Fibroblast of pulmonary artery (primary cell): ENCODE data around the gene PCDH9.

ENCODE experiments used
- DNase-seq: peaks from one replicate; pipeline ENCODE4 v3.0.0-alpha.2; 2010; ENCODE audit warnings: low read depth
- H3K4me3 ChIP-seq: replicated peaks from 2 replicates; pipeline ENCODE4 v1.5.1; 2011; ENCODE audit warnings: low read depth, mild to moderate bottlenecking, control low read depth, low read length, moderate library complexity
- TF ChIP-seq, protein P1 (sequence below): IDR thresholded peaks from 2 replicates; pipeline ENCODE4 v1.5.1; 2011; ENCODE audit warnings: mild to moderate bottlenecking, control low read depth, low read length, inconsistent platforms; ENCODE audit errors: missing control alignments

The PCDH9 gene

DNA sequence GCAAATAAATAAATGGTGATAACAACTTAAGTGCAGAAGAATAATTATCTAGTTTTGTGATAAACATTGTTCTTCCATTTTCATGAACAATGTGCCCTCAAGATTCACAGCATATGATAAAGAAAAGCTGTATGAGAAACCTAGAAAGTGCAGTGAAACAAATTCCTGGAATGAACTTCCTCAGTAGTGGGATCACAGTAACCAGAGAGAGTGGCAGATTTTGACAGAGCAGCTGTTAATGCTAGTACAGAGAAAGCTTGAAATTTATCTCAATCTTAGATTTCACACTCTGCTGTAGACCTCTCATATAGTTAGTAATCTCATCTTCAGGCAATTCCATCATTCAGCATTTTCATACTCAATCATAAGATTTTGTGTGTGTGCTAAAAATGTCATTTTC is 664.9 kb downstream of the PCDH9 start:
- TF ChIP-seq, protein P1, sequence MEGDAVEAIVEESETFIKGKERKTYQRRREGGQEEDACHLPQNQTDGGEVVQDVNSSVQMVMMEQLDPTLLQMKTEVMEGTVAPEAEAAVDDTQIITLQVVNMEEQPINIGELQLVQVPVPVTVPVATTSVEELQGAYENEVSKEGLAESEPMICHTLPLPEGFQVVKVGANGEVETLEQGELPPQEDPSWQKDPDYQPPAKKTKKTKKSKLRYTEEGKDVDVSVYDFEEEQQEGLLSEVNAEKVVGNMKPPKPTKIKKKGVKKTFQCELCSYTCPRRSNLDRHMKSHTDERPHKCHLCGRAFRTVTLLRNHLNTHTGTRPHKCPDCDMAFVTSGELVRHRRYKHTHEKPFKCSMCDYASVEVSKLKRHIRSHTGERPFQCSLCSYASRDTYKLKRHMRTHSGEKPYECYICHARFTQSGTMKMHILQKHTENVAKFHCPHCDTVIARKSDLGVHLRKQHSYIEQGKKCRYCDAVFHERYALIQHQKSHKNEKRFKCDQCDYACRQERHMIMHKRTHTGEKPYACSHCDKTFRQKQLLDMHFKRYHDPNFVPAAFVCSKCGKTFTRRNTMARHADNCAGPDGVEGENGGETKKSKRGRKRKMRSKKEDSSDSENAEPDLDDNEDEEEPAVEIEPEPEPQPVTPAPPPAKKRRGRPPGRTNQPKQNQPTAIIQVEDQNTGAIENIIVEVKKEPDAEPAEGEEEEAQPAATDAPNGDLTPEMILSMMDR: no peak
- no peak for DNase-seq

DNA sequence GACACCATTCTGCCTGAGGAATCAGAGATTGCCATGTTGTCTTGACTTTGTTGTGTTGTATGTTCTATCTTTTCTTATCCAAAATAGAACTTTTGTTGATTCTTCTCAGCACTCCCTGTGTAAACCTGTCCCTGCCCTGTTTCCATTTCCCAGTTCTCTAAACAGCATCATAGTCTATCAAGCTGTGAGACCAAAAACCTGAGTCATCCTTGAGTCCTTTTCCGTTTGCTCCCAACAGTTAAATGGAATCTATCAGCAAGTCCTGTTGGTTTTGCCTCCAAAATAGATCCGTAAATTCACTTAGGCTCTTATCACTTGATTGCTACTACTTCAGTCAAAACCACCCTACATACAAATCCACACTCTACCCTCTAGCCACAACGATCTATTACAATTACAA is 667.1 kb downstream of the PCDH9 start:
- TF ChIP-seq, protein P1: no peak
- no peak for DNase-seq

More for the DNA sequence above, 664.9 kb downstream of the PCDH9 start:
- no peak overlapping the region for H3K4me3 ChIP-seq

GRCh38 chr13:66562054-66562453 is 668.1 kb downstream of the PCDH9 start:
- H3K4me3 ChIP-seq: no peak overlapping the region
- TF ChIP-seq, protein P1: no peak
- DNase-seq: no peak

More for the DNA sequence above, 667.1 kb downstream of the PCDH9 start:
- no peak overlapping the region for H3K4me3 ChIP-seq

DNA sequence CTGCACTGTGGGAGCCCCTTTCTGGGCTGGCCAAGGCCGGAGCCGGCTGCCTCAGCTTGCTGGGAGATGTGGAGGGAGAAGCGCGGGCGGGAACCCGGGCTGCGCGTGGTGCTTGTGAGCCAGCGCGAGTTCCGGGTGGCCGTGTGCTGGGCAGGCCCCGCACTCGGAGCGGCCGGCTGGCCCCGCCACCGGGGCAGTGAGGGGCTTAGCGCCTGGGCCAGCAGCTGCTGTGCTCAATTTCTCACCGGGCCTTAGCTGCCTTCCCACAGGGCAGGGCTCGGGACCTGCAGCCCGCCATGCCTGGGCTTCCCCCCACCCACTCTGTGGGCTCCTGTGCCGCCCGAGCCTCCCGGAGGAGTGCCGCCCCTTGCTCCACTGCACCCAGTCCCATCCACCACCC is 669.1 kb downstream of the PCDH9 start:
- DNase-seq: no peak
- H3K4me3 ChIP-seq: no peak overlapping the region
- TF ChIP-seq, protein P1: no peak

GRCh38 chr13:66560189-66560588 is 669.9 kb downstream of the PCDH9 start:
- no peak overlapping the region for H3K4me3 ChIP-seq
- TF ChIP-seq, protein P1: no peak
- no peak for DNase-seq

GRCh38 chr13:66559093-66559492 is 671.0 kb downstream of the PCDH9 start:
- TF ChIP-seq, protein P1: no peak
- H3K4me3 ChIP-seq: no peak overlapping the region
- DNase-seq: no peak

GRCh38 chr13:66558506-66558905 is 671.6 kb downstream of the PCDH9 start:
- no peak for DNase-seq
- no peak overlapping the region for H3K4me3 ChIP-seq
- TF ChIP-seq, protein P1: no peak
